ENCODE results near the gene DDHD1.

DDHD1 gene

DNA sequence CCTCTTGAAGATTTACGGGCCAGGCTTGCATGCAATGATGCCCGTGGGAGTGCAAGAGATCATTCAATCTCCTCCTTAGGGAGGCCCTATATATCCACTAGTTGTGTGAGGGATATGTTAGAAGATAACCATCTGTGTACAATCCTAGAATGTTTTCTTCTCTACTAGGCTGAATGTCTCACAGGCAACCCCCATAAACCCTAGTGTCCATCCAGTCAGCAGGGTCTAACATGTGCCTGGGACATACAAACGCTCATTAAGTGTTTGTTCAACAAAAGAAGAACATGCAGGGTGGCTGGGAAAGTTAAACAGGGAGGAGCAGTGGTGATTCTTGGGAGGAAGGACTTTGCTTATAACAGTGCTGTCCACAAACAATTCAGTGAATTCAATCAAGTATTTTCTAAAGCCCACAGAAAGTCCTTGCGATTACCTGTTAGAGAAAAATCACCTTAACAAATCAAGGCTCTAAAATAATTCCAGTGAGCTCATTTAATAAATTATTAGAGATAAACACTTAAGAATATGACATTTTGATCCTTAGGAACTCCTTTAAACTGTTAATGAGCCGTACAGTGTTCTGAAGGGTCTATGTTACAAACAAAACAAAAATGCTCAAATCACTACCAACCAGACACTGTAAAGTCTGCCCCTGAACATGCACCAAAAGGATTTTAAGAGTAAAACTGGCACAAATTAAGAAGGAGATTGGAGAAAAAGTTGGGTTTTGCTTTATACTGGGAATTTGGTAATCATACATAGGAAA lies 105.6 kb downstream of the DDHD1 start:
- no peak for TF ChIP-seq ZFX (IDR thresholded peaks at IDR 0.05)
- TF ChIP-seq, protein P1, sequence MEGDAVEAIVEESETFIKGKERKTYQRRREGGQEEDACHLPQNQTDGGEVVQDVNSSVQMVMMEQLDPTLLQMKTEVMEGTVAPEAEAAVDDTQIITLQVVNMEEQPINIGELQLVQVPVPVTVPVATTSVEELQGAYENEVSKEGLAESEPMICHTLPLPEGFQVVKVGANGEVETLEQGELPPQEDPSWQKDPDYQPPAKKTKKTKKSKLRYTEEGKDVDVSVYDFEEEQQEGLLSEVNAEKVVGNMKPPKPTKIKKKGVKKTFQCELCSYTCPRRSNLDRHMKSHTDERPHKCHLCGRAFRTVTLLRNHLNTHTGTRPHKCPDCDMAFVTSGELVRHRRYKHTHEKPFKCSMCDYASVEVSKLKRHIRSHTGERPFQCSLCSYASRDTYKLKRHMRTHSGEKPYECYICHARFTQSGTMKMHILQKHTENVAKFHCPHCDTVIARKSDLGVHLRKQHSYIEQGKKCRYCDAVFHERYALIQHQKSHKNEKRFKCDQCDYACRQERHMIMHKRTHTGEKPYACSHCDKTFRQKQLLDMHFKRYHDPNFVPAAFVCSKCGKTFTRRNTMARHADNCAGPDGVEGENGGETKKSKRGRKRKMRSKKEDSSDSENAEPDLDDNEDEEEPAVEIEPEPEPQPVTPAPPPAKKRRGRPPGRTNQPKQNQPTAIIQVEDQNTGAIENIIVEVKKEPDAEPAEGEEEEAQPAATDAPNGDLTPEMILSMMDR (conservative IDR thresholded peaks at IDR 0.05) = no peak
- no peak overlapping the region for H3K27ac ChIP-seq

DNA sequence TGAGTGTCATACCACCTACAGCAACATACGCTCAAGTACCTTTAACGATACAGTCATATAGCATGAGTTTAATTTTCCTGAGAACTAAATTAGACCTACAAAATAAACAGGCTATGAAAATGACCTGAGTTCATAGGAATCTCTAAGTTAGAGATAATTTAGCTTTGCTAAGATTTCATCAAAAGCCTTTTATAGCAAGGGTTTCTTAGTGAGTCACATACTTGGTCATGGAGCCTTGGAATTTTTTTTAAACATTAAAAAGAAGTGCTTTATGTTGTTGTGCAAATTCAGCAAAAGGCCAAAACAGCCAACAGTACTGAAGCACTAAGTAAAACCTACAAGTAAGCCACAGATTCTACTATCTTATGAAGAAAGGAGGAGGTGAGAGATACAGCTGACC lies 108.6 kb downstream of the DDHD1 start:
- TF ChIP-seq, protein P1 (conservative IDR thresholded peaks at IDR 0.05) = no peak
- TF ChIP-seq ZFX (IDR thresholded peaks at IDR 0.05) = no peak
- H3K27ac ChIP-seq = no peak overlapping the region

DNA sequence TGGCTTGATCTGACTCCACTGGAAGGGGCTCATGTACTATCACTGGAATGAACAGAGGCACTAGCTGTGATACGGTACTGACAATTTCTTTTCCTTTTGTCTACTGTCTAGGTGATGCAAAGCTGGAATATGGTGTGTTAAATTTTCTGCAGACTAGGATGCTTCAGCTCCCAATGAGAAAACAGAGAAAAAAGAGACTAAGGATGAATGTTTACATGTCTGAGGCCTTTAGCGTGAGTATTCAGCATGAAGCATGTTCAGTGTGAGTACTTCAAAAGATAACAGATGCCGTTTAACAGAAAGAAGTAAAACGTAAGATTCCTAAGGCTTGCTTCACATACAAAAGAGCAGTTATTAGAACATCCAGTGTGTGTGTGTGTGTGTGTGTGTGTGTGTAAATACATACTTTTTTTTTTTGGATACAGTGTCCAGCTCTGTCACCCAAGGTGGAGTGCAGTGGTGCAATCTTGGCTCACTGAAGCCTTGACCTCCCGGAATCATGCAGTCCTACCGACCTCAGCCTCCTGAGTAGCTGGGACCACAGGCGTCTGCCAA lies 110.0 kb downstream of the DDHD1 start:
- TF ChIP-seq, protein P1 (conservative IDR thresholded peaks at IDR 0.05) = no peak
- no peak for TF ChIP-seq ZFX (IDR thresholded peaks at IDR 0.05)
- H3K27ac ChIP-seq = no peak overlapping the region

DNA sequence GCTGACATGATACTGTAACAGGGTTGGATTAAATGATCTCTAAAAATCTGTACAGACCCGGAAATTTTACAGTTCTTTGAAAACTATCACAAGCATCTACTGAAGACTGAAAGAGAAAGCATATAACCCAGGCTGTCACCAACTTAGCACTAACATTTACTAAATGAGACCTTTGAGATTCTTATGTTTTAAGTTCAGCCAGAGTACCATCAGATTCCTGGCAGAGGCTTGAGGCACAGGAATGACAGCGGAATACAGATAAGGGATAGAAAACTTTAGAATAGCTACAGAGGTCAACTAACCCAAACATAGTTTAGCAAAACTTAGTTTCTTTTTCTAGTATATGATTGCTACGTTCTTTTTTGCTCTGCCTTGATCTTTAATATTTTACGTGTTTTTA lies 110.6 kb downstream of the DDHD1 start:
- TF ChIP-seq ZFX (IDR thresholded peaks at IDR 0.05) = no peak
- TF ChIP-seq, protein P1 (conservative IDR thresholded peaks at IDR 0.05) = no peak
- H3K27ac ChIP-seq = no peak overlapping the region

DNA sequence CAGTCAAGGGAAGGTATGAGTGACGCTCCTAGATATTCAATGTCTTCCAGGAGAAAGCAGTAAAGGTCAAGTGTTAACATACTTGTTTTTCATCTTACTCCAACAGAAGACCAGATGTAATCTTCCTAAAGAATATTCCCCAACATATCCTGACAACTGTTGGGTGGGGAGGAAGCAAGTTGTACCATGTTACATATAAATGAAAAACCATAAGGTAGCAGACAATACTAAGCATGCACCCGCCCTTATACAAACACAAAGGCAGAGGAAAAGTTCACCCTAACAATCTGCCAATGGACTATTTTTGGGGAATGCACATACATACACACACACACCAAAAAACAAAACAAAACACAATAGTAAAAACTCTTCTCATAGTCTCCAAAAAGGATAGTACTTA lies 112.1 kb downstream of the DDHD1 start:
- TF ChIP-seq ZFX (IDR thresholded peaks at IDR 0.05) = no peak
- TF ChIP-seq, protein P1 (conservative IDR thresholded peaks at IDR 0.05) = no peak
- no peak overlapping the region for H3K27ac ChIP-seq

DNA sequence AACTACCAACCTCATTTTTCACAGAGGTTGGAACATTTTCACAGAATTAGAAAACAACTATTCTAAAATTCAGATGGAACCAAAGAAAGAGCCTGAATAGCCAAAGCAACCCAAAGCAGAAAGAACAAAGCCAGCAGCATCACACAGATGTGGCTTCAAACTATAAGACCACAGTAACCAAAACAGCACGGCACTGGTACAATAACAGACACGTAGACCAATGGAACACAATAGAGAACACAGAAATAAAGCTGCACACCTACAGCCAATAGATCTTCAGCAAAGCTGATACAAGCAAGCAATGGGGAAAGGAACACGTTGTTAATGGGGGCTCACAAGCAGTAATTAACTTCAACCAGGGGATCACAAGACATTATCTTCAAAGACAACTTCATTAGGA lies 114.5 kb downstream of the DDHD1 start:
- TF ChIP-seq, protein P1 (conservative IDR thresholded peaks at IDR 0.05) = no peak
- TF ChIP-seq ZFX (IDR thresholded peaks at IDR 0.05) = no peak
- no peak overlapping the region for H3K27ac ChIP-seq

DNA sequence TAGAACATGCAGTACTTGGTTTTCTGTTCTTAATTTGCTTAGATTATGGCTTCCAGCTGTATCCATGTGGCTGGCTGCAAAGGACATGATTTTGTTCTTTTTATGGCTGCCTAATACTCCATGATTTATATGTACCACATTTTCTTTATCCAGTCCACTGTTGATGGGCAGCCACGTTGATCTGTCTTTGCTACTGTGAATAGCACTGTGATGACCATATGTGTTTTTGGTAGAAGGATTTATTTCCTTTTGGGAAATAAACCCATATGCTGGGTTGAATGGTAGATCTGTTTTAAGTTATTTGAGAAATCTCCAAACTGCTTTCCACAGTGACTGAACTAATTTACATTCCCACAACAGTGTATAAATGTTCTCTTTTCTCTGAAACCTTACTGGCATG lies 116.1 kb downstream of the DDHD1 start:
- H3K27ac ChIP-seq = no peak overlapping the region
- no peak for TF ChIP-seq ZFX (IDR thresholded peaks at IDR 0.05)
- TF ChIP-seq, protein P1 (conservative IDR thresholded peaks at IDR 0.05) = no peak
